NCI-H1092 (cell line): ENCODE results near the gene THRA.

Source experiments
- DNase-seq: peaks from one replicate; lab custom pipeline; 2025; lab: John Stamatoyannopoulos, UW

THRA gene

DNA sequence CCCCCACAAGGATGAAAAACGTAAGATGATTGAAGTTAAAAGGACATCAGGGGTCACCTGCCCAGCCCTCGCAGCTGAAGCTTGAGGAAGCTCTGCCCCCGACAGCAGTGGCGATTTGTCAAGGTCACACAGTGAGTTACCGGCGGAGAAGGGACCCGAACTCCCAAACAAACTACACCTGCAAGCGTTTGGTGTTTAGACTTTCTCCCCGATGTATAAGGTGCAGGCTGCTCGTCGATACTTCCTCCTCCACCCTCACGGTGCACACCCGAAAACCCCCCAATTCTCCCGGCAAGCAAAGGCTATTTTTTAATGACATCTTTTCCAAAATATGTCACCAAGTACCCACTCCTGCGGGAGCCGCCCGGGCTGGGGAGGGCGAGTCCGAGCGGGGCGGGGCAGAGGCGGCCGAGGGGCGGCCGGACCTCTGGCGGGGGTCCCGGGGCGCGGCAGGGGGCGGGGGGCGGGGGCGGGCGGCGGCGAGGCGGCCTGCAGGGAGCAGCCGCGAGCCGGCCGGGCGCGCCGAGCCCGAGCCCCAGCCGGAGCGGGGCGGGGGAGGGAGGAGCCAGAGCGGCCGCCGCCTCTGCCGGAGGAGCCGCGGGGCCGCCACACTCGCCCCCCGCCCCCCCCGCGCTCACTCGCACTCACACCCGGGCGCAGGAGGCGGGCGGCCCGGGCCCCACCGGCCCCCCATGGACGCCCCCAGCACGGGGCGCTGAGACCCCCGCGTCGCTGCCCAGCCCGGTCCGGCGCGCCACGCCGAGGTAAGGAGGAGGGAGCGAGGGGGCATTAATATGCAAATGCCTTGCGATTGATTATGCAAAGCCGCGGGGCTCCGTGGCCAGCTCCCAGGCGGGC lies at the start of gene THRA:
TSS of gene THRA (plus strand) at position 637 of the 858 bp plus-strand sequence. CDS start 11,524 bp downstream, outside the sequence.
- peak; percentile 38 for DNase-seq

GRCh38 chr17:40014375-40014980 lies 48.3 kb upstream of the THRA start:
- no peak for DNase-seq

GRCh38 chr17:40015005-40015997 lies 47.5 kb upstream of the THRA start, which contains the start of gene CSF3:
TSS of gene CSF3 (plus strand) at chr17:40015440. CDS start at chr17:40015475, 35 bp downstream.
- peak; percentile 43 for DNase-seq

DNA sequence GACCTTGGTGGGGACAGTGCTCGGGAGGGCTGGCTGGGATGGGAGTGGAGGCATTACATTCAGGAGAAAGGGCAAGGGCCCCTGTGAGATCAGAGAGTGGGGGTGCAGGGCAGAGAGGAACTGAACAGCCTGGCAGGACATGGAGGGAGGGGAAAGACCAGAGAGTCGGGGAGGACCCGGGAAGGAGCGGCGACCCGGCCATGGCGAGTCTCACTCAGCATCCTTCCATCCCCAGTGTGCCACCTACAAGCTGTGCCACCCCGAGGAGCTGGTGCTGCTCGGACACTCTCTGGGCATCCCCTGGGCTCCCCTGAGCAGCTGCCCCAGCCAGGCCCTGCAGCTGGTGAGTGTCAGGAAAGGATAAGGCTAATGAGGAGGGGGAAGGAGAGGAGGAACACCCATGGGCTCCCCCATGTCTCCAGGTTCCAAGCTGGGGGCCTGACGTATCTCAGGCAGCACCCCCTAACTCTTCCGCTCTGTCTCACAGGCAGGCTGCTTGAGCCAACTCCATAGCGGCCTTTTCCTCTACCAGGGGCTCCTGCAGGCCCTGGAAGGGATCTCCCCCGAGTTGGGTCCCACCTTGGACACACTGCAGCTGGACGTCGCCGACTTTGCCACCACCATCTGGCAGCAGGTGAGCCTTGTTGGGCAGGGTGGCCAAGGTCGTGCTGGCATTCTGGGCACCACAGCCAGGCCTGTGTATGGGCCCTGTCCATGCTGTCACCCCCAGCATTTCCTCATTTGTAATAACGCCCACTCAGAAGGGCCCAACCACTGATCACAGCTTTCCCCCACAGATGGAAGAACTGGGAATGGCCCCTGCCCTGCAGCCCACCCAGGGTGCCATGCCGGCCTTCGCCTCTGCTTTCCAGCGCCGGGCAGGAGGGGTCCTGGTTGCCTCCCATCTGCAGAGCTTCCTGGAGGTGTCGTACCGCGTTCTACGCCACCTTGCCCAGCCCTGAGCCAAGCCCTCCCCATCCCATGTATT lies 46.5 kb upstream of the THRA start:
- no peak for DNase-seq

DNA sequence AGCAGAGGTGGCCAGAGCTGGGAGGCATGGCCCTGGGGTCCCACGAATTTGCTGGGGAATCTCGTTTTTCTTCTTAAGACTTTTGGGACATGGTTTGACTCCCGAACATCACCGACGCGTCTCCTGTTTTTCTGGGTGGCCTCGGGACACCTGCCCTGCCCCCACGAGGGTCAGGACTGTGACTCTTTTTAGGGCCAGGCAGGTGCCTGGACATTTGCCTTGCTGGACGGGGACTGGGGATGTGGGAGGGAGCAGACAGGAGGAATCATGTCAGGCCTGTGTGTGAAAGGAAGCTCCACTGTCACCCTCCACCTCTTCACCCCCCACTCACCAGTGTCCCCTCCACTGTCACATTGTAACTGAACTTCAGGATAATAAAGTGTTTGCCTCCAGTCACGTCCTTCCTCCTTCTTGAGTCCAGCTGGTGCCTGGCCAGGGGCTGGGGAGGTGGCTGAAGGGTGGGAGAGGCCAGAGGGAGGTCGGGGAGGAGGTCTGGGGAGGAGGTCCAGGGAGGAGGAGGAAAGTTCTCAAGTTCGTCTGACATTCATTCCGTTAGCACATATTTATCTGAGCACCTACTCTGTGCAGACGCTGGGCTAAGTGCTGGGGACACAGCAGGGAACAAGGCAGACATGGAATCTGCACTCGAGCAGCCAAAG lies 45.2 kb upstream of the THRA start:
- DNase-seq = no peak

DNA sequence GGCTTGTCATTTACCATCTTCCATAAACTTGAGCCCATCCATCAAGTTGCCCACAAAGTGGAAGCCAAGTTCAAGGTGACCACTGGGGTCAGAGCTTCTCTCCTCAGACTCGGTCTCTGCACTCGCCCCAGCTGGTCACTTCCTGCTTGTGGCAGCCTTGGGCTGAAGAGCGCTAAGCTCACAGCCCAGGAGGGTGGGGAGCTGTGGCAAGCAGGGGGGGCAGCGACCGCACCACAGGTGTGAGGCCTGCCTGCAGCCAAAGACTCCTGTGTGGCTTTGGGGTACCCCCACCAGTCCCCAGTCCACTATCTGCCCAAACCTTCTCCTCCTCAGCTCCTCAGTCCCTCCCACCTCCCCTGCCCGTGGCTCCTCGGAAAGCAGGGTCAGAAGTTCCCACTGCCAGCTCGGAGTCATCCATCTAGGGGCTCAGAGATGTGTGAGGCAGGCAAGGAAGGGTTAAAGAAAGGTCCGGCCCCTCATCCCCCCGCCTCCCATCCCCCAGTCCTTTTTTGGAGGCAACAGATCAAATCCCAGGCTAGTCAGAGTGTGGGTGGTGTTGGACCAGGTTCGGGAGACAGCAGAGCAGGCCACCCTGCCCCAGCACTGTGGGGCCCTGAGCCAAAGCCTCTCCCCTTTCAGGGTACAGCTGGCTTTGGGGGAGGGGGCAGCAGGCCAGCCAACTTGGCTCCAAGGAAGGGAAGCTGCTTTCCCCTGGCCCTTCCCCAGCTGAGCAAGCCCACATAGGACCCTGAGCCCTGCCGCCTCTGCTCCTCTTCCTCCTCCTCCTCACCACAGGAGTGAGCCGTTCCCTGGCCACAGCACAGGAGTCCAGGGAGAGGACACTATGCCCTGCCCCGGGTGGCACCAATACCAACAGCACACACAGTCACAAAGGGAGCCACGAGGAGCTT lies 44.3 kb upstream of the THRA start:
- no peak for DNase-seq

GRCh38 chr17:40019140-40019991 lies 43.4 kb upstream of the THRA start:
- DNase-seq = no peak

DNA sequence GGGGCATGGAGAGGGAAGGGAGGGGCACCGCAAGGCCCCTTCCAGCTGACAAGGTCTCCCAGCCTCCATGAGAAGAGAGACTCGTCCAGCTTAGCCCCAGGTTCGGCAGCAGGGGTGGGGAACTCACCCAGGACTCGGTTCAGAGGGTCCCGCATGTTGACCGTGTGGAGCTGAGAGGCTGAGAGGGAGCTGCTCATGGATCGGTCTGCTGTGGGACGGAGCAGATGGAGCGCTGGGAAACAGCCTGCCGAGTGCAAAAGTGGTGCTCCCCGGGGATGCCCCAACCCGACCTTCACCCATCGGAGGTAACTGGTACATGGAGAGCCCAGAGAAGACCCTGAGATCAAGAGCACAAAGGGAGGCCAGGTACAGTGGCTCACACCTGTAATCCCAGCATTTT lies 42.6 kb upstream of the THRA start:
- no peak for DNase-seq

- DNase-seq = no peak
Observed at GRCh38 chr17:40021451-40021971, 41.3 kb upstream of the THRA start.

- no peak for DNase-seq
Observed at GRCh38 chr17:40022497-40022896, 40.3 kb upstream of the THRA start.

DNA sequence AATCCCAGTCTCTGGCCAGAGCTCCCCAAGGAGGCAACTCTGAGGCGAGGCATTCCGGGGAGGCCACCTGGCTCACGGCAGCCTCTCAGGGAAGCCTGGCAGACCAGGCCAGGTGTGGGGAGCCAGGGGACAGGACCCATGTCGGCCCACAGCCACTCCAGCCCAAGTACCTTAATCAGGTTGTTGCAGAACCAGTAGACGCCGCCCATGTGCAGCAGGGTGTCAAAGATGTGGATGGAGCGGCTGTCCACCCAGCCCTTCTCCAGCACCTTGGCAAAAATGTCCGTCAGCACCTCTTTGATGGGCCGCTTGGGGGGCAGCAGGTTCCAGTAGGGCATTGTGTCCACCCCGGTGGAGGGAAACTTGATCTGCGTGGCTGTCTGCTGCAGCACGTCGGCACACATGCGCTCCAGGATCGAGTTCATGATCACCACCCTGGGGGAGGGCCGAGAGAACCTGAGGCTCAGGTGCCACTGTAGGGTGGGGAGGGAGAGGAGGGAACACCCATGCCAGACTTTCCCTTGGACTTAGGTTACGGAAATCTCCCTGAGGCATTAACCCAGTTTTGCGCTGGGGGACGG lies 39.7 kb upstream of the THRA start:
- peak; percentile 36 for DNase-seq

GRCh38 chr17:40023590-40024292 lies 39.0 kb upstream of the THRA start:
- peak; percentile 65 for DNase-seq

DNA sequence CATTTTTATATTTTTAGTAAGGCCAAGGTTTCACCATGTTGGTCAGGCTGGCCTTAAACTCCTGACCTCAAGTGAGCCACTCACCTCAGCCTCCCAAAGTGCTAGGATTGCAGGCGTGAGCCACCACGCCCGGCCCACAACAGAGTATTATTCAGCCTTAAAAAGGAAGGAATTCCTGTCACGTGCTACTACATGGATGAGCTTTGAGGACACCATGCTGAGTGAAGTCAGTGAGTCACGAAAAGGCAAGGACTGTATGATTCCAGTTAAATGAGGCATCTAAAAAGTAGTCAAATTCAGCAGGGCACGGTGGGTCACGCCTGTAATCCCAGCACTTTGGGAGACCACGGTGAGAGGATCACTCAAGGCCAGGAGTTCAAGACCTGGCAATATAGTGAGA lies 37.9 kb upstream of the THRA start:
- DNase-seq = no peak

GRCh38 chr17:40025559-40025958 lies 37.2 kb upstream of the THRA start:
- DNase-seq = no peak

DNA sequence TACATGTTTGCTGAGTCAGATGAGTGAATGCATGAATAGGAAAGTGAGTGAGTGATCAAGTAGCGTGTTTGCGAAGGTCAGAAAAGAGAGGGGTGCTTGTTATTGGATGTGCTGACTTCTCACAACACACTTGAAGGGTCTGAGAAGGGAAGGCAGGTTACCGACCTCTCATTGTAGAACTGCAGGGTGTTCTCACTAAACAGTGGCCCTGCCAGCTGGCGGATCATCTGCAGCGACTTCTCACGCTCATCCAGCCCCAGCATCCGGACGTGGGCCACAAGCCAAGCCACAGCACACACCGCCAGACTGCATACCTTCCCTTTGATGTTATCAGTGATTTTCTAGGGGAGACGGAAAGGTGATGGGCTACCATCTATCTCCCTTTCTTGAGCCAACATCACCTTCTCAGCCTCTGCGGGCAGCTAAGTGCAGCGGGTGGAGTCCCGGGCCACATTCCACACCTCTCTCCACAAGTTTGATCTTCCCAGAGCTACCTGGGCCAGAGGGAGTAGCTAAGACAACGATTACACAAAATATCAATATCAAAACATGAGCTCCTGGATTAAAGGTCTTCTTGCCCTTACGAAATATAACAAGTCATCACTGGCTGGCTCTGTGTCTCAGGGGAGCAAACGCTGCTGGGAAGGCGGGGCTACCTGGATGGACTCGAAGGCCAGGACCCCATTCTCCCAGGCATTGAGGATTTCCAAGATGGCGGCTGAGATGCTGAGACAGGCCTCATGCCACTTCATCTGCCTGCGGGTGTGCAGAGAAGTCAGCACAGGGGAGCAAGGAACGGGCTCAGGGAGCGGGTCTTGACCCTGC lies 36.6 kb upstream of the THRA start:
- peak; percentile 41 for DNase-seq
